M059J (cell line): ENCODE results near the gene ZNF625. TPM values are rescaled to one million over a fixed set of nuclear protein-coding genes. Genes with fewer than 3 reads are reported as not detected.

Source experiments
- DNase-seq: peaks from one replicate; pipeline ENCODE4 v3.0.0-alpha.2; 2012; ENCODE audit warnings: low read depth
- total RNA-seq: library from RNA; depleted of rRNA; stranded (reverse); fragments of >200 nt; shearing (Covaris generic); gene quantifications from 2 replicates; pipeline ENCODE4 v1.2.3, GENCODE V29; 2014; rRNA removed

Gene ZNF625
- total RNA-seq = 6.6 and 17.6 TPM in 2 replicates

GRCh38 chr19:12156223-12157058 lies at the start of gene ZNF625:
ZNF625 (minus strand) TSS chr19:12156734; CDS start chr19:12156558, 176 bp downstream.
- peak; percentile 95 for DNase-seq

- no peak for DNase-seq
Observed at GRCh38 chr19:12205296-12205695, 48.8 kb upstream of the ZNF625 start.

GRCh38 chr19:12202250-12202649 lies 45.7 kb upstream of the ZNF625 start:
- no peak for DNase-seq

GRCh38 chr19:12199757-12200419 lies 43.4 kb upstream of the ZNF625 start:
- DNase-seq = no peak

- no peak for DNase-seq
Observed at GRCh38 chr19:12198136-12198535, 41.6 kb upstream of the ZNF625 start.

- DNase-seq = no peak
Observed at GRCh38 chr19:12194827-12195731, 38.5 kb upstream of the ZNF625 start.

- no peak for DNase-seq
Observed at GRCh38 chr19:12187625-12188024, 31.1 kb upstream of the ZNF625 start.

GRCh38 chr19:12180377-12180776 lies 23.8 kb upstream of the ZNF625 start:
- no peak for DNase-seq

GRCh38 chr19:12166626-12167025 lies 10.1 kb upstream of the ZNF625 start:
- DNase-seq = no peak

- peak; percentile 41 for DNase-seq
Observed at GRCh38 chr19:12163826-12164225, 7.3 kb upstream of the ZNF625 start.

GRCh38 chr19:12162882-12163806 lies 6.6 kb upstream of the ZNF625 start, which contains the start of gene ZNF136:
ZNF136 (plus strand) TSS chr19:12163096; CDS start chr19:12163204, 108 bp downstream.
- DNase-seq = peak; percentile 98

GRCh38 chr19:12162513-12162881 lies 6.0 kb upstream of the ZNF625 start:
- DNase-seq = no peak

GRCh38 chr19:12159773-12160414 lies 3.4 kb upstream of the ZNF625 start:
- no peak for DNase-seq

GRCh38 chr19:12155324-12155860 lies 1.1 kb downstream of the ZNF625 start:
- no peak for DNase-seq

- DNase-seq = peak; percentile 24
Observed at GRCh38 chr19:12145348-12145747, 11.2 kb downstream of the ZNF625 start.

- no peak for DNase-seq
Observed at GRCh38 chr19:12141405-12141736, 15.2 kb downstream of the ZNF625 start.

- DNase-seq = peak; percentile 84
Observed at GRCh38 chr19:12140545-12141404, 15.8 kb downstream of the ZNF625 start.

GRCh38 chr19:12139885-12140544 lies 16.5 kb downstream of the ZNF625 start, which contains the start of gene ZNF20:
ZNF20 (minus strand) TSS chr19:12140350; CDS start chr19:12140182, 168 bp downstream.
- DNase-seq = peak; percentile 93
